Panc1 (cell line): ENCODE results near the gene SND1.

ENCODE experiments used
- POLR2AphosphoS5 ChIP-seq: IDR thresholded peaks from 2 replicates; pipeline ENCODE4 v1.6.1; 2012; ENCODE audit warnings: mild to moderate bottlenecking, low read depth, low read length, moderate library complexity
- SIN3A ChIP-seq: IDR thresholded peaks from 2 replicates; pipeline ENCODE4 v1.6.1; 2012; ENCODE audit warnings: low read depth, mild to moderate bottlenecking, low read length, moderate library complexity, borderline replicate concordance; ENCODE audit not compliant: insufficient read depth
- TF ChIP-seq, protein P1 (sequence below): fragments of 450-650 bp; IDR thresholded peaks from 2 replicates; pipeline ENCODE4 v1.5.1; 2017; ENCODE audit warnings: mild to moderate bottlenecking

- TF ChIP-seq, protein P1, sequence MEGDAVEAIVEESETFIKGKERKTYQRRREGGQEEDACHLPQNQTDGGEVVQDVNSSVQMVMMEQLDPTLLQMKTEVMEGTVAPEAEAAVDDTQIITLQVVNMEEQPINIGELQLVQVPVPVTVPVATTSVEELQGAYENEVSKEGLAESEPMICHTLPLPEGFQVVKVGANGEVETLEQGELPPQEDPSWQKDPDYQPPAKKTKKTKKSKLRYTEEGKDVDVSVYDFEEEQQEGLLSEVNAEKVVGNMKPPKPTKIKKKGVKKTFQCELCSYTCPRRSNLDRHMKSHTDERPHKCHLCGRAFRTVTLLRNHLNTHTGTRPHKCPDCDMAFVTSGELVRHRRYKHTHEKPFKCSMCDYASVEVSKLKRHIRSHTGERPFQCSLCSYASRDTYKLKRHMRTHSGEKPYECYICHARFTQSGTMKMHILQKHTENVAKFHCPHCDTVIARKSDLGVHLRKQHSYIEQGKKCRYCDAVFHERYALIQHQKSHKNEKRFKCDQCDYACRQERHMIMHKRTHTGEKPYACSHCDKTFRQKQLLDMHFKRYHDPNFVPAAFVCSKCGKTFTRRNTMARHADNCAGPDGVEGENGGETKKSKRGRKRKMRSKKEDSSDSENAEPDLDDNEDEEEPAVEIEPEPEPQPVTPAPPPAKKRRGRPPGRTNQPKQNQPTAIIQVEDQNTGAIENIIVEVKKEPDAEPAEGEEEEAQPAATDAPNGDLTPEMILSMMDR, result no peak
- no peak for TF ChIP-seq POLR2AphosphoS5
- TF ChIP-seq SIN3A, result no peak
Observed at GRCh38 chr7:127865466-127865865, 213.5 kb downstream of the SND1 start.
